Transverse colon (tissue), 4 donors: Measurements from ENCODE around the gene HINT2.

Source experiments
- EP300 ChIP-seq: sonication (generic); formaldehyde crosslinking; IDR thresholded peaks from one replicate; pipeline ENCODE4 v1.6.1; 2017; ENCODE audit warnings: antibody characterized with exemption, low read depth
- POLR2A ChIP-seq: fragments of 450-650 bp; IDR thresholded peaks from one replicate; pipeline ENCODE4 v1.6.1; 2016; ENCODE audit warnings: antibody characterized with exemption, mild to moderate bottlenecking, moderate library complexity
- POLR2AphosphoS5 ChIP-seq, 3 donors: sonication (generic); formaldehyde crosslinking; IDR thresholded peaks; one replicate each; pipeline ENCODE4 v1.6.1; 2016; ENCODE audit warnings: antibody characterized with exemption in 3 of 3
- TF ChIP-seq, protein P1 (sequence below), 5 experiments: fragments of 200-600 bp in 3 of 5; fragments of 450-650 bp in 2 of 5; sonication (generic) in 3 of 5; IDR thresholded peaks; 1 replicate in 2 of 5; 2 replicates in 3 of 5; pipeline ENCODE4 v1.5.1; 2016 to 2017; ENCODE audit warnings: antibody characterized with exemption in 5 of 5, inconsistent platforms in 3 of 5, mild to moderate bottlenecking in 2 of 5, moderate library complexity in 1 of 5

DNA sequence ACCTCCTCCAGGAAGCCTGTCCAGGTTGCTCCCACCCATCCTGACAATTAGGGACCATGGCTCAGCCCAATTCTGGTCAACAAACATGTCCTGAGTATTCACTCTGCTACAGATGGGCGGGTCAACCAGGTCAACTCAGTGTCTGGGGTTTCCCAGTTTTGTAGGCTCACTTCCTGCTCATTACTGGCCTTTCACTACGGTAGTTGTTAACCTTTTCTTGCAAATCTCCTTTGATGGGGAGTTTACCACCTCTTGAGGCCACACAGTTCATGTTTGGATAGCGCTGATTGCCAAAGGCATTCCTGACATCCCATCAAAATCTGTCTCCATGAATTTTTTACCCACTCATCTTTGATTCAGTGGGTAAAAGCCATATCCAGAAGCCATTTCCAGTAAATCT, 28.0 kb upstream of the HINT2 start:
- TF ChIP-seq, protein P1, sequence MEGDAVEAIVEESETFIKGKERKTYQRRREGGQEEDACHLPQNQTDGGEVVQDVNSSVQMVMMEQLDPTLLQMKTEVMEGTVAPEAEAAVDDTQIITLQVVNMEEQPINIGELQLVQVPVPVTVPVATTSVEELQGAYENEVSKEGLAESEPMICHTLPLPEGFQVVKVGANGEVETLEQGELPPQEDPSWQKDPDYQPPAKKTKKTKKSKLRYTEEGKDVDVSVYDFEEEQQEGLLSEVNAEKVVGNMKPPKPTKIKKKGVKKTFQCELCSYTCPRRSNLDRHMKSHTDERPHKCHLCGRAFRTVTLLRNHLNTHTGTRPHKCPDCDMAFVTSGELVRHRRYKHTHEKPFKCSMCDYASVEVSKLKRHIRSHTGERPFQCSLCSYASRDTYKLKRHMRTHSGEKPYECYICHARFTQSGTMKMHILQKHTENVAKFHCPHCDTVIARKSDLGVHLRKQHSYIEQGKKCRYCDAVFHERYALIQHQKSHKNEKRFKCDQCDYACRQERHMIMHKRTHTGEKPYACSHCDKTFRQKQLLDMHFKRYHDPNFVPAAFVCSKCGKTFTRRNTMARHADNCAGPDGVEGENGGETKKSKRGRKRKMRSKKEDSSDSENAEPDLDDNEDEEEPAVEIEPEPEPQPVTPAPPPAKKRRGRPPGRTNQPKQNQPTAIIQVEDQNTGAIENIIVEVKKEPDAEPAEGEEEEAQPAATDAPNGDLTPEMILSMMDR (IDR thresholded peaks at IDR 0.05), result no peak
- TF ChIP-seq EP300, result no peak
- no peak for TF ChIP-seq POLR2AphosphoS5 (IDR thresholded peaks at IDR 0.05)
- TF ChIP-seq POLR2A, result no peak
